ENCODE results near the gene STOX1. TPM values are rescaled to one million over a fixed set of nuclear protein-coding genes. Genes with fewer than 3 reads are reported as not detected.
"Not testable (repeated sequence)": the region's sequence is repeated elsewhere in the genome, so short reads cannot be mapped to it uniquely, and the experiment has no call there.

The STOX1 gene
- total RNA-seq, 1 experiment from 2014 or later, result 0.16 TPM

GRCh38 chr10:68811314-68812009, 15.9 kb upstream of the STOX1 start:
- ChIA-PET CTCF (interaction anchor here (0.6 to 1.1 kb wide), 2 partner anchors 11 to 62 kb away, joined by 3 to 4 read pairs; no protein-coding TSS in a partner anchor), POLR2A (interaction anchor here (0.7 kb wide), 1 partner anchor 414 kb away, joined by 4 read pairs; no protein-coding TSS in a partner anchor)
- Mint-ChIP-seq H3K4me3 (ENCODE audit: unreplicated experiment) (no peak overlapping the region), H3K27me3 (ENCODE audit: insufficient read depth, unreplicated experiment) (no peaks in the 10 kb centered on the region), H3K9me3 (ENCODE audit: unreplicated experiment) (no peaks in the 10 kb centered on the region), H3K27ac (ENCODE audit: low read depth, unreplicated experiment) (no peak overlapping the region), H3K36me3 (ENCODE audit: insufficient read depth, unreplicated experiment) (no peaks in the 10 kb centered on the region), H3K4me1 (ENCODE audit: insufficient read depth, unreplicated experiment) (no peaks in the 10 kb centered on the region)
- DNase-seq (ENCODE audit: unreplicated experiment), result no peak
- BruUV-seq (replicated peaks), result no TSS peak
- TF ChIP-seq CTCF (IDR thresholded peaks at IDR 0.05; ENCODE audit: unreplicated experiment), result no peak
- intact Hi-C loops (cut with micrococcal nuclease), result no loop called here

GRCh38 chr10:68812420-68812819, 14.9 kb upstream of the STOX1 start:
- CTCF ChIA-PET, result no interaction called here
- H3K4me3 Mint-ChIP-seq (ENCODE audit: unreplicated experiment), result no peak overlapping the region
- no peak for DNase-seq (ENCODE audit: unreplicated experiment)
- H3K9me3 Mint-ChIP-seq (ENCODE audit: unreplicated experiment), result no peaks in the 10 kb centered on the region
- no peak for TF ChIP-seq CTCF (IDR thresholded peaks at IDR 0.05; ENCODE audit: unreplicated experiment)
- no peak overlapping the region for H3K27ac Mint-ChIP-seq (ENCODE audit: low read depth, unreplicated experiment)
- H3K27me3 Mint-ChIP-seq (ENCODE audit: insufficient read depth, unreplicated experiment), result no peaks in the 10 kb centered on the region
- POLR2A ChIA-PET, result interaction anchor here (0.7 kb wide), 1 partner anchor 415 kb away, joined by 4 read pairs; no protein-coding TSS in a partner anchor
- intact Hi-C loops (cut with micrococcal nuclease), result no loop called here
- no peaks in the 10 kb centered on the region for H3K36me3 Mint-ChIP-seq (ENCODE audit: insufficient read depth, unreplicated experiment)
- H3K4me1 Mint-ChIP-seq (ENCODE audit: insufficient read depth, unreplicated experiment), result peaks cover 5% of the 10 kb centered on the region
- no TSS peak for BruUV-seq (replicated peaks)

GRCh38 chr10:68813559-68813958, 13.8 kb upstream of the STOX1 start:
- no peak for DNase-seq (ENCODE audit: unreplicated experiment)
- Mint-ChIP-seq H3K27ac (ENCODE audit: low read depth, unreplicated experiment) (no peak overlapping the region), H3K27me3 (ENCODE audit: insufficient read depth, unreplicated experiment) (no peaks in the 10 kb centered on the region), H3K9me3 (ENCODE audit: unreplicated experiment) (no peaks in the 10 kb centered on the region), H3K4me3 (ENCODE audit: unreplicated experiment) (no peak overlapping the region), H3K36me3 (ENCODE audit: insufficient read depth, unreplicated experiment) (no peaks in the 10 kb centered on the region), H3K4me1 (ENCODE audit: insufficient read depth, unreplicated experiment) (peaks cover 6% of the 10 kb centered on the region)
- intact Hi-C loops (cut with micrococcal nuclease), result no loop called here
- no peak for TF ChIP-seq CTCF (IDR thresholded peaks at IDR 0.05; ENCODE audit: unreplicated experiment)
- BruUV-seq (replicated peaks), result no TSS peak
- ChIA-PET CTCF (interaction anchor here (0.6 to 0.9 kb wide), 2 partner anchors 83 to 595 kb away, joined by 3 to 4 read pairs; no protein-coding TSS in a partner anchor), POLR2A (interaction anchor here (1.3 kb wide), 1 partner anchor 15 kb away, joined by 3 read pairs; no protein-coding TSS in a partner anchor)

GRCh38 chr10:68816796-68817412, 10.4 kb upstream of the STOX1 start:
- TF ChIP-seq CTCF (IDR thresholded peaks at IDR 0.05; ENCODE audit: unreplicated experiment), result no peak
- no peak overlapping the region for H3K4me3 Mint-ChIP-seq (ENCODE audit: unreplicated experiment)
- intact Hi-C loops (cut with micrococcal nuclease), result no loop called here
- ChIA-PET CTCF (interaction anchor here (0.8 kb wide), 1 partner anchor 12 kb away, joined by 3 read pairs; no protein-coding TSS in a partner anchor), POLR2A (interaction anchor here (0.9 to 1.3 kb wide), 3 partner anchors 9 to 15 kb away, joined by 3 to 5 read pairs (median 4); no protein-coding TSS in a partner anchor)
- H3K27me3 Mint-ChIP-seq (ENCODE audit: insufficient read depth, unreplicated experiment), result no peaks in the 10 kb centered on the region
- H3K36me3 Mint-ChIP-seq (ENCODE audit: insufficient read depth, unreplicated experiment), result no peaks in the 10 kb centered on the region
- no peak for DNase-seq (ENCODE audit: unreplicated experiment)
- BruUV-seq (replicated peaks), result no TSS peak
- no peak overlapping the region for H3K27ac Mint-ChIP-seq (ENCODE audit: low read depth, unreplicated experiment)
- H3K9me3 Mint-ChIP-seq (ENCODE audit: unreplicated experiment), result no peaks in the 10 kb centered on the region
- peaks cover 6% of the 10 kb centered on the region for H3K4me1 Mint-ChIP-seq (ENCODE audit: insufficient read depth, unreplicated experiment)

- BruUV-seq (replicated peaks); POLR2A ChIA-PET; H3K36me3 Mint-ChIP-seq (ENCODE audit: insufficient read depth, unreplicated experiment); DNase-seq (ENCODE audit: unreplicated experiment); intact Hi-C loops (cut with micrococcal nuclease); H3K4me1 Mint-ChIP-seq (ENCODE audit: insufficient read depth, unreplicated experiment); H3K27ac Mint-ChIP-seq (ENCODE audit: low read depth, unreplicated experiment); H3K4me3 Mint-ChIP-seq (ENCODE audit: unreplicated experiment); H3K9me3 Mint-ChIP-seq (ENCODE audit: unreplicated experiment); H3K27me3 Mint-ChIP-seq (ENCODE audit: insufficient read depth, unreplicated experiment): not testable (repeated sequence)
- CTCF ChIA-PET, result interaction anchor here (1.1 kb wide), 1 partner anchor 8 kb away, joined by 3 read pairs; no protein-coding TSS in a partner anchor
These were observed 7.0 kb upstream of the STOX1 start for GRCh38 chr10:68820359-68820758.

GRCh38 chr10:68822626-68823025, 4.7 kb upstream of the STOX1 start:
- BruUV-seq (replicated peaks); H3K36me3 Mint-ChIP-seq (ENCODE audit: insufficient read depth, unreplicated experiment); H3K27me3 Mint-ChIP-seq (ENCODE audit: insufficient read depth, unreplicated experiment); H3K4me1 Mint-ChIP-seq (ENCODE audit: insufficient read depth, unreplicated experiment); H3K4me3 Mint-ChIP-seq (ENCODE audit: unreplicated experiment); H3K27ac Mint-ChIP-seq (ENCODE audit: low read depth, unreplicated experiment); H3K9me3 Mint-ChIP-seq (ENCODE audit: unreplicated experiment); POLR2A ChIA-PET; intact Hi-C loops (cut with micrococcal nuclease); DNase-seq (ENCODE audit: unreplicated experiment): not testable (repeated sequence)
- CTCF ChIA-PET, result interaction anchor here (0.9 to 1.6 kb wide), 2 partner anchors 11 to 16 kb away, joined by 4 read pairs; no protein-coding TSS in a partner anchor

Measured in MCF 10A (cell line).